GM12891 (cell line): Measurements from ENCODE around the gene ORAI1.
A peak's percentile ranks its signal among the peaks of the same experiment; 100 is the strongest.
"Not testable (repeated sequence)": the region's sequence is repeated elsewhere in the genome, so short reads cannot be mapped to it uniquely, and the experiment has no call there.

Experiments used
- DNase-seq: peaks from one replicate; pipeline ENCODE4 v3.0.0; 2011; ENCODE audit warnings: low spot score; ENCODE audit not compliant: insufficient read length
- FAIRE-seq: peaks from 2 replicates; lab custom pipeline; 2011; peaks lifted over from hg19 to GRCh38; lab: Jason Lieb, UNC
- PAX5 ChIP-seq: IDR thresholded peaks from 2 replicates; pipeline ENCODE4 v1.6.1; 2011; ENCODE audit warnings: low read length, moderate library complexity, mild to moderate bottlenecking; ENCODE audit not compliant: insufficient read depth, severe bottlenecking
- POLR2A ChIP-seq: IDR thresholded peaks from 2 replicates; pipeline ENCODE4 v1.6.1; 2011; ENCODE audit warnings: low read depth, low read length, control low read depth
- POLR2AphosphoS5 ChIP-seq: IDR thresholded peaks from 2 replicates; pipeline ENCODE4 v1.6.1; 2011; ENCODE audit warnings: low read depth, low read length, control low read depth
- POU2F2 ChIP-seq: IDR thresholded peaks from 2 replicates; pipeline ENCODE4 v1.6.1; 2011; ENCODE audit warnings: low read depth, mild to moderate bottlenecking, control low read depth, low read length, moderate library complexity
- SPI1 ChIP-seq: IDR thresholded peaks from 2 replicates; pipeline ENCODE4 v1.6.1; 2011; ENCODE audit warnings: low read depth, low read length, control low read depth
- TAF1 ChIP-seq: IDR thresholded peaks from 2 replicates; pipeline ENCODE4 v1.6.1; 2011; ENCODE audit warnings: low read depth, low read length, control low read depth

The ORAI1 gene

GRCh38 chr12:121628037-121628436 is 1.7 kb downstream of the ORAI1 start:
- no peak for TF ChIP-seq POLR2A
- TF ChIP-seq POU2F2 = no peak
- peak; percentile 47 for FAIRE-seq
- no peak for DNase-seq

- DNase-seq (no peak), FAIRE-seq (no peak)
- no peak for TF ChIP-seq POLR2AphosphoS5
- TF ChIP-seq TAF1 = no peak
- no peak for TF ChIP-seq SPI1
- TF ChIP-seq POU2F2 = no peak
- no peak for TF ChIP-seq POLR2A
- TF ChIP-seq PAX5 = no peak
Observed at GRCh38 chr12:121628536-121628935, 2.2 kb downstream of the ORAI1 start.

DNA sequence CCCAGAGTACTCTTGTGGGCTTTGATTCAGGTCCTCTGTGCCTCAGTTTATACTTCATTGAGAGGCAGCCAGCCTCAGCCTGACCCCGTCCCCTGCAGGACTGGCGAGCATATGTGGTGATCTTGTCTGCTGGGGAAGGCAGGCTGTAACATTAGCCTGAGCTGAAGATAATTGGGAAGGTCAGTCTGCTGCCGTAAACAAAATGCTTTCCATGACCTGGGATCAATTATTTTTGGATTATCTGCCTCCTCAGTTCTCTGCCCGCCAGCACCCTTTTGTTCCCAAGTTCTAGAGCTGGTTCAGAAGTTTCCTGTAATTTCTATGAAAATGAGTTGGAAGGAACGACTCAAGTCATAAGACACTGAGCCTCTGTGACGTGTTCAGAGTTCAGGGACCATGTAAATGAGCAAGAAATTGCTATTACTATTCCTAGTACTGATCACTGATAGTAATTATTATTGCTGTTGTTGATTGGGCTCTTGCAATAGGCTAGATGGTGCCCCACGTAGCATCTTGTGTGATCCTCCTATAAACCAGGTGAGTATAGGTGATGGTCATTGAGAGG is 4.5 kb downstream of the ORAI1 start:
- no peak for FAIRE-seq
- no peak for DNase-seq
- TF ChIP-seq TAF1 = no peak
- no peak for TF ChIP-seq SPI1
- no peak for TF ChIP-seq POLR2AphosphoS5
- no peak for TF ChIP-seq PAX5
- TF ChIP-seq POLR2A = no peak
- no peak for TF ChIP-seq POU2F2

- DNase-seq (no peak), FAIRE-seq (no peak)
- TF ChIP-seq PAX5 (no peak), SPI1 (no peak), POLR2A (no peak), POU2F2 (no peak), TAF1 (no peak), POLR2AphosphoS5 (no peak)
Observed at GRCh38 chr12:121632069-121632970, 6.0 kb downstream of the ORAI1 start.

DNA sequence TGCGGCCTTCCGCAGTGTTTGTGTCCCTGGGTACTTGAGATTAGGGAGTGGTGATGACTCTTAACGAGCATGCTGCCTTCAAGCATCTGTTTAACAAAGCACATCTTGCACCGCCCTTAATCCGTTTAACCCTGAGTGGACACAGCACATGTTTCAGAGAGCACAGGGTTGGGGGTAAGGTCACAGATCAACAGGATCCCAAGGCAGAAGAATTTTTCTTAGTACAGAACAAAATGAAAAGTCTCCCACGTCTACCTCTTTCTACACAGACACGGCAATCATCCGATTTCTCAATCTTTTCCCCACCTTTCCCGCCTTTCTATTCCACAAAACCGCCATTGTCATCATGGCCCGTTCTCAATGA is 7.5 kb downstream of the ORAI1 start:
- DNase-seq, FAIRE-seq: not testable (repeated sequence)

DNA sequence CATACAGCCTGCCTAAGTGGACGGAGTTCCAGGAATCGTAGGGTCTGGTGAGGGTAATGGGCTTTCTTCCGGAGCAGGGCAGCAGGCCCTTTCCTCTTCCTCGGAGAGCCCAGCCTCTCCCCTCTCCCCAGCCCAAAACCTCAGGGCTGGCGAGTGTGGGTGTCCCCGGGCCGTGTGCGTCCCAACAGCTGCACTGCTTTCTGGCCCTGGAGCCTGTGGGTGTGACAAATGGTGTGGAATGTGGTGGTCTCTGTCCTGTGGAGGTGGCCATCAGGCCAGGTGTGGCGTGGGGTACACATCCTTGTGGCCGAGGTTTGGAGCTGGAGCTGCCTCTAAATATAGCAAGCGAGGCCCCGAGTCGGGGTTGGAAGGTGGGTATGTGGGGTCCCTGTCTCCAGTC is 8.5 kb downstream of the ORAI1 start:
- no peak for DNase-seq
- FAIRE-seq = no peak
- TF ChIP-seq POLR2A (no peak), PAX5 (no peak), POU2F2 (no peak), POLR2AphosphoS5 (no peak), SPI1 (no peak), TAF1 (no peak)

GRCh38 chr12:121637231-121637914 is 11.0 kb downstream of the ORAI1 start:
- DNase-seq (peak; percentile 73), FAIRE-seq (peak; percentile 86)
- TF ChIP-seq TAF1 (no peak), SPI1 (peak; percentile 90), PAX5 (no peak), POU2F2 (0 out of 2 replicates have a peak, but pooled peaks have one; percentile 12), POLR2A (no peak; the same call in 1 of the 2 replicates), POLR2AphosphoS5 (no peak)

GRCh38 chr12:121638298-121639202 is 12.2 kb downstream of the ORAI1 start:
- FAIRE-seq = peak; percentile 71
- DNase-seq = no peak
- TF ChIP-seq POLR2A = no peak
- no peak for TF ChIP-seq SPI1
- TF ChIP-seq PAX5 = no peak
- no peak for TF ChIP-seq POLR2AphosphoS5
- TF ChIP-seq POU2F2 = no peak
- no peak for TF ChIP-seq TAF1

- FAIRE-seq = peak; percentile 23
Observed at GRCh38 chr12:121641343-121641630, 15.0 kb downstream of the ORAI1 start.

More at GRCh38 chr12:121641343-121641630, 15.0 kb downstream of the ORAI1 start:
- no peak for DNase-seq
- TF ChIP-seq POLR2AphosphoS5 = no peak
- TF ChIP-seq SPI1 = no peak
- TF ChIP-seq PAX5 = no peak
- no peak for TF ChIP-seq POU2F2
- no peak for TF ChIP-seq POLR2A
- no peak for TF ChIP-seq TAF1
